Ishikawa (cell line): ENCODE data around the gene SLU7.
A peak's percentile ranks its signal among the peaks of the same experiment; 100 is the strongest.

Source experiments
- CEBPB ChIP-seq: IDR thresholded peaks from 2 replicates; pipeline ENCODE4 v1.6.1; 2012
- CREB1 ChIP-seq: IDR thresholded peaks from 2 replicates; pipeline ENCODE4 v1.6.1; 2012; ENCODE audit warnings: low read depth
- EGR1 ChIP-seq: IDR thresholded peaks from 2 replicates; pipeline ENCODE4 v1.6.1; 2012
- EP300 ChIP-seq: IDR thresholded peaks from 2 replicates; pipeline ENCODE4 v1.6.1; 2012; ENCODE audit warnings: borderline replicate concordance
- FOXM1 ChIP-seq: IDR thresholded peaks from 2 replicates; pipeline ENCODE4 v1.6.1; 2012; ENCODE audit warnings: low read depth, borderline replicate concordance
- NFIC ChIP-seq: IDR thresholded peaks from 2 replicates; pipeline ENCODE4 v1.6.1; 2012
- RAD21 ChIP-seq: IDR thresholded peaks from 2 replicates; pipeline ENCODE4 v1.6.1; 2012; ENCODE audit warnings: low read depth
- REST ChIP-seq: IDR thresholded peaks from 2 replicates; pipeline ENCODE4 v1.6.1; 2012; ENCODE audit warnings: low read depth, mild to moderate bottlenecking
- TAF1 ChIP-seq: IDR thresholded peaks from 2 replicates; pipeline ENCODE4 v1.6.1; 2012; ENCODE audit warnings: low read depth, mild to moderate bottlenecking
- TCF12 ChIP-seq: IDR thresholded peaks from 2 replicates; pipeline ENCODE4 v1.6.1; 2012; ENCODE audit warnings: low read depth
- TEAD4 ChIP-seq: IDR thresholded peaks from 2 replicates; pipeline ENCODE4 v1.6.1; 2012
- USF1 ChIP-seq: IDR thresholded peaks from 2 replicates; pipeline ENCODE4 v1.6.1; 2012
- YY1 ChIP-seq: IDR thresholded peaks from 2 replicates; pipeline ENCODE4 v1.6.1; 2012; ENCODE audit warnings: low read depth
- ZBTB7A ChIP-seq: IDR thresholded peaks from 2 replicates; pipeline ENCODE4 v1.6.1; 2012; ENCODE audit warnings: low read depth
- TF ChIP-seq, protein P1 (sequence below): IDR thresholded peaks from 2 replicates; pipeline ENCODE4 v1.6.1; 2012

SLU7 gene

GRCh38 chr5:160375166-160375565 is 43.7 kb downstream of the SLU7 start:
- TF ChIP-seq TAF1 (no peak), USF1 (no peak), TEAD4 (no peak), EGR1 (no peak), TCF12 (no peak), NFIC (no peak), EP300 (no peak), CREB1 (no peak), FOXM1 (no peak), RAD21 (no peak), CEBPB (no peak), YY1 (no peak), REST (no peak), ZBTB7A (no peak)
- TF ChIP-seq, protein P1, sequence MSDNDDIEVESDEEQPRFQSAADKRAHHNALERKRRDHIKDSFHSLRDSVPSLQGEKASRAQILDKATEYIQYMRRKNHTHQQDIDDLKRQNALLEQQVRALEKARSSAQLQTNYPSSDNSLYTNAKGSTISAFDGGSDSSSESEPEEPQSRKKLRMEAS = no peak

DNA sequence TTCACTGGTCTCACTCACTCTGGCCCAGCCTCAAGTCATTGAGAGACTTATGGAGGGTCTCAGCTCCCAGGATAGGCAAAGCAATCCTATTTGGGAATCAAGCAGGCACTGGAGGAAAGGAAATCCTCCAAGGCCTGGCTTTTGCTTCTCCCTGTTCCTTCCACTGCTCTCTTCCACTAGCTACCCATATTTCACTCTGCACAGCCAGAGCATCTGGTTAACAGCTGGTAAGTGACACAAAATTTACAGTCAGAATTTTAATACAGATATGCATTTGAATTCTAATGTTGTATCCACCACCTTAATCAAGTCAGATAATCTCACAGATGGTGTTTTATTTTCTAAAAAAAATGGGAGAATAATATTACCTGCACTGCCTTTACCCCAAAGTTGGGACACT is 47.6 kb downstream of the SLU7 start:
- TF ChIP-seq USF1 = no peak
- TF ChIP-seq, protein P1 = no peak
- no peak for TF ChIP-seq YY1
- no peak for TF ChIP-seq TCF12
- no peak for TF ChIP-seq CEBPB
- TF ChIP-seq CREB1 = no peak
- TF ChIP-seq NFIC = no peak
- TF ChIP-seq REST = no peak
- no peak for TF ChIP-seq EGR1
- no peak for TF ChIP-seq TAF1
- no peak for TF ChIP-seq FOXM1
- no peak for TF ChIP-seq EP300
- TF ChIP-seq RAD21 = no peak

- no peak for TF ChIP-seq RAD21
- TF ChIP-seq YY1 = 0 out of 2 replicates have a peak, but pooled peaks have one; percentile 3
Observed at GRCh38 chr5:160370713-160371034, 48.2 kb downstream of the SLU7 start.

DNA sequence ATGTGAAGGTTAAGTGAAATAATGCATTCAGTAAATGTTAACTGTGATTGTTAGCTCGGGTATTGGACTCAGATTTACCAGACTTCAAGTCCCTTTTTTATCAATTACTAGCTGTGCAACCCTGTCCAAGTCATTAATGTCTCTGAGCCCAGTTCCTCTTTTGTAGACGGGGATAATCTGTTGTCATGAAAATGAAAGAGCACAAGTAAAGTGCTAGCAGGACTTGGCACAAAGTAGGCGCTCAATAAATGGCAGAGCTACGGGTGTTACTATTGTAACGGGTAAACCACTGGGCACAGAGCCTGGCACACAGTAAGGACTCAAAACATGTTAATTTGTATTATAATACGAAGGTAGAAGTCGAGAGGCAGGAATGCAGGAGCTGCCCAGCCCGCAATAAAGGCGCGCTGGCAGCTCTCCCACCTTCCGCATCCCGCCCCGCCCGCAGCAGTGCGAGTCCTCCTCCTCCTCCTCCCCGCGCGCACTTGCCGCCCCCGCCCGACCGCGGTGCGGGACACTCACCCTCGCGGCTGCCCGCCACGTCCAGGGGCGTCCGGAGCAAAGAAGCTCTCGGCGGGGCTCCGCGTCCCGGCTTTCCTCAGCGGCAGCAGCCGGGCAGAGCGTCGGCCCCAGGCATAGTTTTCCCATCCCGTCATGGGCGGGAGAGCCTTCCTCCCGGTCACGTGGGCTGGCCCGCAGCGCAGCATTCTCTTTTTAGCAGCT is 48.7 kb downstream of the SLU7 start, which contains the start of gene C1QTNF2:
Gene C1QTNF2, minus strand, starts transcription at position 637 of the 723 bp plus-strand sequence. CDS start 15,615 bp downstream, outside the sequence.
- TF ChIP-seq YY1 (0 out of 2 replicates have a peak, but pooled peaks have one; percentile 10), FOXM1 (no peak), NFIC (peak; percentile 13; the same call in 1 of the 2 replicates), TEAD4 (0 out of 2 replicates have a peak, but pooled peaks have one; percentile 25), TCF12 (no peak), CEBPB (no peak), ZBTB7A (no peak), EP300 (no peak), REST (no peak), USF1 (peak; percentile 96), EGR1 (peak; percentile 37; the same call in 1 of the 2 replicates), TAF1 (no peak), CREB1 (no peak), RAD21 (no peak)
- TF ChIP-seq, protein P1 = peak; percentile 90
